ENCODE results near the gene RASA2.

DNA sequence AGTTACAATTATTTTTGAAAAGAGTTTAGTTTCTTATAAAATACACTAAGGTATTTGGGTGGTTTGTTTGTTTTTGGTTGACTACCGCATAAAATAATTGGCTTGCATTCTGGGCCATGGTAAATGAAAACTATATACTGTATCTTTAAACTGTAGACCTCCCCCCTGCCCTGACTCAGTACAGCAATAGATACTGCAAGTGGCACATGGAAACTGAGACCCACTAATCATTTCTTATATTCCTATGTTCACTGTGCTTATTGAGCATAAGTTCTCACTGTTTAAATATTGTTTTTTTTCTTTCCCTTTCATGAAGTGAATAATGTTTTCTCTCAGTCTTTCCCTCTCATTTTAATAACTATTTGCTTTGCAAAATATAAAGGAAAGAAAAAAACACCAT lies 45.8 kb downstream of the RASA2 start:
- TF ChIP-seq POLR2A (IDR thresholded peaks at IDR 0.05) (no peak), POLR2AphosphoS5 (IDR thresholded peaks at IDR 0.05) (no peak)
- TF ChIP-seq, protein P1, sequence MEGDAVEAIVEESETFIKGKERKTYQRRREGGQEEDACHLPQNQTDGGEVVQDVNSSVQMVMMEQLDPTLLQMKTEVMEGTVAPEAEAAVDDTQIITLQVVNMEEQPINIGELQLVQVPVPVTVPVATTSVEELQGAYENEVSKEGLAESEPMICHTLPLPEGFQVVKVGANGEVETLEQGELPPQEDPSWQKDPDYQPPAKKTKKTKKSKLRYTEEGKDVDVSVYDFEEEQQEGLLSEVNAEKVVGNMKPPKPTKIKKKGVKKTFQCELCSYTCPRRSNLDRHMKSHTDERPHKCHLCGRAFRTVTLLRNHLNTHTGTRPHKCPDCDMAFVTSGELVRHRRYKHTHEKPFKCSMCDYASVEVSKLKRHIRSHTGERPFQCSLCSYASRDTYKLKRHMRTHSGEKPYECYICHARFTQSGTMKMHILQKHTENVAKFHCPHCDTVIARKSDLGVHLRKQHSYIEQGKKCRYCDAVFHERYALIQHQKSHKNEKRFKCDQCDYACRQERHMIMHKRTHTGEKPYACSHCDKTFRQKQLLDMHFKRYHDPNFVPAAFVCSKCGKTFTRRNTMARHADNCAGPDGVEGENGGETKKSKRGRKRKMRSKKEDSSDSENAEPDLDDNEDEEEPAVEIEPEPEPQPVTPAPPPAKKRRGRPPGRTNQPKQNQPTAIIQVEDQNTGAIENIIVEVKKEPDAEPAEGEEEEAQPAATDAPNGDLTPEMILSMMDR (IDR thresholded peaks at IDR 0.05), result no peak

All from transverse colon (tissue), 4 donors.